ENCODE data around the gene PRPF40A. TPM values are rescaled to one million over a fixed set of nuclear protein-coding genes. Genes with fewer than 3 reads are reported as not detected.

PRPF40A gene
- total and polyA plus RNA-seq, 10 of the 15 experiments (the other 5 are each of a cell fraction or from before 2014, with no cell fraction given): 97.8 to 197 (median 144) TPM

GRCh38 chr2:152718076-152718908, 1.0 kb upstream of the PRPF40A start, which contains the start of gene ARL6IP6 (continued):
- TF ChIP-seq E4F1 (IDR thresholded peaks at IDR 0.05; ENCODE audit: borderline replicate concordance, partially characterized antibody) (peak; percentile 97), ZZZ3 (IDR thresholded peaks at IDR 0.05; ENCODE audit: control insufficient read depth, insufficient read length, low read depth) (no peak), IRF5 (IDR thresholded peaks at IDR 0.05; ENCODE audit: borderline replicate concordance) (no peak), MTA3 (IDR thresholded peaks at IDR 0.05; ENCODE audit: borderline replicate concordance, low read length) (no peak), BCL3 (IDR thresholded peaks at IDR 0.05; ENCODE audit: borderline replicate concordance, insufficient read depth, low read depth, low read length, poor library complexity, severe bottlenecking) (no peak), ETV6 (conservative IDR thresholded peaks at IDR 0.05 in 1 of 2, IDR thresholded peaks at IDR 0.05 in 1 of 2; ENCODE audit: borderline replicate concordance in 1 of 2, low read depth in 1 of 2) (no peak), ZNF217 (IDR thresholded peaks at IDR 0.05) (no peak), EP300 (IDR thresholded peaks at IDR 0.05; ENCODE audit: borderline replicate concordance in 1 of 2, control insufficient read depth in 1 of 2, low read depth in 2 of 2, low read length in 2 of 2) (no peak), NR2F1 (conservative IDR thresholded peaks at IDR 0.05) (peak; percentile 90), NFYB (IDR thresholded peaks at IDR 0.05; ENCODE audit: insufficient read depth, low read depth, low read length) (peak; percentile 88), STAT1 (conservative IDR thresholded peaks at IDR 0.05) (0 out of 2 replicates have a peak, but pooled peaks have one; percentile 63), KLF5 (IDR thresholded peaks at IDR 0.05; ENCODE audit: partially characterized antibody) (peak; percentile 99), ZNF384 (IDR thresholded peaks at IDR 0.05; ENCODE audit: borderline replicate concordance, low read depth, low read length) (no peak), RAD21 (IDR thresholded peaks at IDR 0.05; ENCODE audit: insufficient read depth, low read depth, low read length) (no peak), POU2F2 (IDR thresholded peaks at IDR 0.05; ENCODE audit: borderline replicate concordance, low read depth, low read length) (peak; percentile 20; the same call in 2 of the 3 replicates), IKZF1 (conservative IDR thresholded peaks at IDR 0.05) (peak; percentile 53), BCL11A (IDR thresholded peaks at IDR 0.05; ENCODE audit: low read depth, low read length) (0 out of 2 replicates have a peak, but pooled peaks have one; percentile 10), CREM (IDR thresholded peaks at IDR 0.05; ENCODE audit: low read depth) (peak; percentile 72), PBX3 (IDR thresholded peaks at IDR 0.05; ENCODE audit: insufficient replicate concordance, low read depth, low read length) (no peak), ZNF274 (IDR thresholded peaks at IDR 0.05; ENCODE audit: insufficient read depth, insufficient read length) (no peak), BACH1 (IDR thresholded peaks at IDR 0.05; ENCODE audit: borderline replicate concordance) (peak; percentile 43; the same call in 1 of the 2 replicates)

All from GM12878 (cell line).